ENCODE results near the gene MPPED1. TPM values are rescaled to one million over a fixed set of nuclear protein-coding genes. Genes with fewer than 3 reads are reported as not detected.

The MPPED1 gene
- total RNA-seq, 1 experiment from 2014 or later: not detected

DNA sequence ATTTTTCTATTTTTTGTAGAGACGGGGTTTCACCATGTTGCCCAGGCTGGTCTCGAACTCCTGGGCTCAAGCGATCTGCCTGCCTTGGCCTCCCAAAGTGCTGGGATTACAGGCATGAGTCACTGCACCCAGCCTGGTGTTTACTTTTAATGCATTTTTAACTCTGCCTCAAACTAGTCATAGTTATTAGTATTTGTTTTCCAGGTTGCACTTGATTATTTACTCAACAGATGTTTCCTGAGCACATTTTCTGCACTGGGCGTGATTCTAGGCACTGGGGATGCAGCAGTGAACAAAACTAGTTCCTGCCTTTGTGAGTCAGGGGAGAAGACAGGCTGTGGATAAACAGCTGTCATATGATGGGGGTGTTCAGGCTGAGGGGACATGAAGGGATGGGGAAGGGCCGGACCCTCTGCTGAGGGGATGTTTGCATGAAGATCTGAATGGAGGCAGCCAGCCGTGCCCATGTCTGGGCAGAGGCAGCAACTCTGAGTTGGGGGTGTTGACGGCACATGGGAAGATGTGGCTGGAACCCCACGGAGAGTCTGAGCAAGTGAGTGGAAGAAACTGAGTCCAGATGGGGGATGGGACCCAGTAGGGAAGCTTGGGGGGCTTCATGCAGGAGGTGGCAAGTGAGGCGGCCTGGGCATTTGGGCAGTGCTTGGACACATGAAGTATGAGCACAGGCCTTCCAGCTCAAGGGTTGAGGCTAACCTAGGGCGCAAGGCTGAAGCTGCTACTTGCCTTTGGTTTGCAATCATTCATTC lies 34.4 kb downstream of the MPPED1 start:
- H3K4me1 Mint-ChIP-seq (ENCODE audit: low read depth, unreplicated experiment): no peaks in the 10 kb centered on the region
- H3K27me3 Mint-ChIP-seq (ENCODE audit: unreplicated experiment): peaks cover 68% of the 10 kb centered on the region
- no TSS peak for BruUV-seq (replicated peaks)
- intact Hi-C loops (cut with micrococcal nuclease; ENCODE audit: unreplicated experiment): no loop called here
- no peak overlapping the region for H3K4me3 Mint-ChIP-seq (ENCODE audit: low read depth, unreplicated experiment)
- no peaks in the 10 kb centered on the region for H3K36me3 Mint-ChIP-seq (ENCODE audit: insufficient read depth, unreplicated experiment)
- no peak for DNase-seq
- no peak overlapping the region for H3K27ac Mint-ChIP-seq (ENCODE audit: unreplicated experiment)
- H3K9me3 Mint-ChIP-seq (ENCODE audit: low read depth, unreplicated experiment): no peaks in the 10 kb centered on the region
- CTCF ChIA-PET: no interaction called here
- TF ChIP-seq, protein P1, sequence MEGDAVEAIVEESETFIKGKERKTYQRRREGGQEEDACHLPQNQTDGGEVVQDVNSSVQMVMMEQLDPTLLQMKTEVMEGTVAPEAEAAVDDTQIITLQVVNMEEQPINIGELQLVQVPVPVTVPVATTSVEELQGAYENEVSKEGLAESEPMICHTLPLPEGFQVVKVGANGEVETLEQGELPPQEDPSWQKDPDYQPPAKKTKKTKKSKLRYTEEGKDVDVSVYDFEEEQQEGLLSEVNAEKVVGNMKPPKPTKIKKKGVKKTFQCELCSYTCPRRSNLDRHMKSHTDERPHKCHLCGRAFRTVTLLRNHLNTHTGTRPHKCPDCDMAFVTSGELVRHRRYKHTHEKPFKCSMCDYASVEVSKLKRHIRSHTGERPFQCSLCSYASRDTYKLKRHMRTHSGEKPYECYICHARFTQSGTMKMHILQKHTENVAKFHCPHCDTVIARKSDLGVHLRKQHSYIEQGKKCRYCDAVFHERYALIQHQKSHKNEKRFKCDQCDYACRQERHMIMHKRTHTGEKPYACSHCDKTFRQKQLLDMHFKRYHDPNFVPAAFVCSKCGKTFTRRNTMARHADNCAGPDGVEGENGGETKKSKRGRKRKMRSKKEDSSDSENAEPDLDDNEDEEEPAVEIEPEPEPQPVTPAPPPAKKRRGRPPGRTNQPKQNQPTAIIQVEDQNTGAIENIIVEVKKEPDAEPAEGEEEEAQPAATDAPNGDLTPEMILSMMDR (IDR thresholded peaks at IDR 0.05; ENCODE audit: unreplicated experiment): no peak

DNA sequence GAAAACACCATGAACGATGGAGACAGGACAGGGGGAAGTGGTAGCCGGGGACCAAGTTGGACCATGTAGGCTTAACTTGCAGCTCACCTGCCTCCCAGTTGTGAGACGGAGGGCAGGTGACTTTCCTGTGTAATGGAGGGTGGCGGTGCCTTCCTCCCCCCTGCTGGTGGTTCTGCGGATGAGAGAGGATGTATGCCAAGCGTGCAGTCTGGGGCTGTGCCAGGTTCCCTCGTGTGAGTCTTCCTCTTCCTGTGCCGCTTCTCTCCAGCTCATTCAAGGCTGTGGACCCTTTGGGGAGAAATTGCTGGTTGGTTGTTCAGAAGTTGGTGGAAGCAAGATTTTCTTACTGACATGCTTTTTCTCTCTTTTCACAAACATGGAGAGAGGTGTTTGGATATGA lies 35.1 kb downstream of the MPPED1 start:
- H3K27ac Mint-ChIP-seq (ENCODE audit: unreplicated experiment): no peak overlapping the region
- H3K4me3 Mint-ChIP-seq (ENCODE audit: low read depth, unreplicated experiment): no peak overlapping the region
- CTCF ChIA-PET: no interaction called here
- H3K36me3 Mint-ChIP-seq (ENCODE audit: insufficient read depth, unreplicated experiment): no peaks in the 10 kb centered on the region
- peaks cover 68% of the 10 kb centered on the region for H3K27me3 Mint-ChIP-seq (ENCODE audit: unreplicated experiment)
- no peaks in the 10 kb centered on the region for H3K9me3 Mint-ChIP-seq (ENCODE audit: low read depth, unreplicated experiment)
- TF ChIP-seq, protein P1 (IDR thresholded peaks at IDR 0.05; ENCODE audit: unreplicated experiment): peak; percentile 13
- DNase-seq: peak; percentile 24
- no TSS peak for BruUV-seq (replicated peaks)
- intact Hi-C loops (cut with micrococcal nuclease; ENCODE audit: unreplicated experiment): no loop called here
- H3K4me1 Mint-ChIP-seq (ENCODE audit: low read depth, unreplicated experiment): no peaks in the 10 kb centered on the region

DNA sequence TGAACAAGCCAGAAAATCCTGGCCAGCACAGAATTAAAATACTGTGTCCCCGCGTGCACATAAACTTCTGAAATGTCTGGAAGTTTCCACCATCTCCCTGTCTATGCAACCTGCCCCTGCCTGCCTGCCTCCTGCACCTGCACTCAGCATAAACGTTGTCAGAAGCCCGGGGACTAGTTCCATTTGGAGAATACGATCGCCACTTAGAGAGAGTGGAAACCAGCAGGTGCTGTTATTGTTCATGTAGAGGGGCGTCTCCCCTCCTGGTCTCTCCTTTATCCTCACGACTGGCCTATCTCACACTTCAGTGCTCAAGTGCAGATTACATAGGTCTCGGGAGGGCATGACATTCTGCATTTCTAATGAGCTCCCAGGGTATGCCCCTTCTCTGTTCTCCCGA lies 35.6 kb downstream of the MPPED1 start:
- H3K27me3 Mint-ChIP-seq (ENCODE audit: unreplicated experiment): peaks cover 68% of the 10 kb centered on the region
- TF ChIP-seq, protein P1 (IDR thresholded peaks at IDR 0.05; ENCODE audit: unreplicated experiment): no peak
- no peaks in the 10 kb centered on the region for H3K9me3 Mint-ChIP-seq (ENCODE audit: low read depth, unreplicated experiment)
- intact Hi-C loops (cut with micrococcal nuclease; ENCODE audit: unreplicated experiment): no loop called here
- no peak for DNase-seq
- H3K27ac Mint-ChIP-seq (ENCODE audit: unreplicated experiment): no peak overlapping the region
- CTCF ChIA-PET: no interaction called here
- BruUV-seq (replicated peaks): no TSS peak
- no peak overlapping the region for H3K4me3 Mint-ChIP-seq (ENCODE audit: low read depth, unreplicated experiment)
- H3K36me3 Mint-ChIP-seq (ENCODE audit: insufficient read depth, unreplicated experiment): no peaks in the 10 kb centered on the region
- H3K4me1 Mint-ChIP-seq (ENCODE audit: low read depth, unreplicated experiment): no peaks in the 10 kb centered on the region

DNA sequence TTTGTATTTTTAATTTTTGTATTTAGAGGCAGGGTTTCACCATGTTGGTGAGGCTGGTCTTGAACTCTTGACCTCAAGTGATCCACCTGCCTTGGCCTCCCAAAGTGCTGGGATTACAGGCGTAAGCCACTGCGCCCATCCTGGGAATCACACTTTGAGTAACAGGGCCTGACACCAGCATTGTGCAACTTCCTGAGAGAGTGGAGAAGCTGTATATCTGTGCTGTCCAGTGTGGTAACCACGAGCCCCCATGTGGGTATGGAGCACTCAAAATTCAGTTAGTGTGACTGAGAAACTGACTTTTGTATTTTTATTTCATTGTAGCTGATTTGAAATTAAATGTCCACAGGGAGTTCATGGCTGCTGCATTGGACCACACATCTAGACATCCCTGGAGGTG lies 36.2 kb downstream of the MPPED1 start:
- Mint-ChIP-seq H3K27me3 (ENCODE audit: unreplicated experiment) (peaks cover 68% of the 10 kb centered on the region), H3K4me3 (ENCODE audit: low read depth, unreplicated experiment) (no peak overlapping the region), H3K36me3 (ENCODE audit: insufficient read depth, unreplicated experiment) (no peaks in the 10 kb centered on the region), H3K4me1 (ENCODE audit: low read depth, unreplicated experiment) (no peaks in the 10 kb centered on the region), H3K9me3 (ENCODE audit: low read depth, unreplicated experiment) (no peaks in the 10 kb centered on the region), H3K27ac (ENCODE audit: unreplicated experiment) (no peak overlapping the region)
- TF ChIP-seq, protein P1 (IDR thresholded peaks at IDR 0.05; ENCODE audit: unreplicated experiment): no peak
- DNase-seq: no peak
- no TSS peak for BruUV-seq (replicated peaks)
- intact Hi-C loops (cut with micrococcal nuclease; ENCODE audit: unreplicated experiment): no loop called here
- CTCF ChIA-PET: no interaction called here

Measured in Calu3 (cell line).